ENCODE results near the gene HIPK2.

Gene HIPK2

DNA sequence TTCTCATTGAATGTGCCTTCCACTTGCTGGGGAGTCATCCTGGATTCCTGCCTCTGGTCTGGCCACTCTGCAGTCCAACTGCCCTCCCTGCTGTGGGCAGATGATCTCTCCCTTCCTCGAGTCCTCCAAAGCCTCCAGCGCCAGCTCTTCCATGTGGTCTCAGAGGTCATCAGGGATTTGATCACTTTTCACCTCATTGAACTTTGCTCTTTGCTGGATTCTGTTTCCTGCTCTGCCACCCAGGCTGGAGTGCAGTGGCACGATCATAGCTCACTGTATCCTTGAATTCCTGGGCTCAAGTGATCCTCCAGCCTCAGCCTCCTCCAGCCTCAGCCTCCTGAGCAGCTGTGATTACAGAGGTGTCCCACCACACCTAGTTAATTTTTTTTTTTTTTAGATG is 29.2 kb upstream of the HIPK2 start:
- Mint-ChIP-seq H3K27me3 (peaks cover 11% of the 10 kb centered on the region), H3K36me3 (ENCODE audit: low read depth) (no peaks in the 10 kb centered on the region), H3K4me3 (no peak overlapping the region), H3K9me3 (peaks cover 10% of the 10 kb centered on the region), H3K27ac (no peak overlapping the region), H3K4me1 (ENCODE audit: low read depth) (peaks cover 21% of the 10 kb centered on the region)
- intact Hi-C loops (cut with micrococcal nuclease), result no loop called here

DNA sequence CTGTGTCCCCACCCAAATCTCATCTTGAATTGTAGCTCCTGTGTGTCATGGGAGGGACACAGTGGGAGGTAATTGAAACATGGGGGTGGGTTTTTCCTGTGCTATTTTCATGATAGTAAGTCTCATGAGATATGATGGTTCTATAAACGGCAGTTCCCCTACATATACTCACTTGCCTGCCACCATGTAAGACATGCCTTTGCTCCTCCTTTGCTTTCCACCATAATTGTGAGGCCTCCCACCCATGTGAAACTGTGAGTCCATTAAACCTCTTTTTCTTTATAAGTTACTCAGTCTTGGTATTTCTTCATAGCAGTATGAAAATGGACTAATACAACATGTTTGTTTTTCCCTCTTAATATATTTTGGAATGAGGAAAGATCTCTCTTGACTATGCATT is 26.8 kb upstream of the HIPK2 start:
- Mint-ChIP-seq H3K27me3 (peaks cover 12% of the 10 kb centered on the region), H3K27ac (no peak overlapping the region), H3K9me3 (peaks cover 10% of the 10 kb centered on the region), H3K4me3 (no peak overlapping the region), H3K36me3 (ENCODE audit: low read depth) (no peaks in the 10 kb centered on the region), H3K4me1 (ENCODE audit: low read depth) (peaks cover 32% of the 10 kb centered on the region)
- intact Hi-C loops (cut with micrococcal nuclease), result no loop called here

GRCh38 chr7:139799586-139799985 is 21.8 kb upstream of the HIPK2 start:
- Mint-ChIP-seq H3K4me1 (ENCODE audit: low read depth) (peaks cover 44% of the 10 kb centered on the region), H3K27me3 (peaks cover 16% of the 10 kb centered on the region), H3K9me3 (peaks cover 19% of the 10 kb centered on the region), H3K36me3 (ENCODE audit: low read depth) (no peaks in the 10 kb centered on the region), H3K27ac (peak overlapping the region; percentile 40), H3K4me3 (no peak overlapping the region)
- intact Hi-C loops (cut with micrococcal nuclease), result no loop called here

DNA sequence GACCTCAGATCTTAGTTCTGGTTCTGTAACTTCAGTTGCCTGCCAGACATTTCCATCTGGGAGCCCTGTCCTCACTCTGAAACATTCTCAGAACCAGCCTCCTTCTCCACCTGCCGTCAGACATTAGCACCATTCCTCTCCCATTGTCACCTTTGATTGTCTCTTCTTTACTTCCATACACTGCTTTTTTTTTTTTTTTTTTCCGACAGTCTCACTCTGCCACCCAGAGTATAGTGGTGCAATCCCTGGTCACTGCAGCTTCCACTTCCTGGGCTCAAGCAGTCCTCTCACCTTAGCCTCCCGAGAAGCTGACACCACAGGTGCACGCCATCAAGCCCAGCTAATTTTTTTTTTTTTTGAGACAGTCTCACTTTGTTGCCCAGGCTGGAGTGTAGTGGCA is 21.1 kb upstream of the HIPK2 start:
- H3K4me1 Mint-ChIP-seq (ENCODE audit: low read depth), result peaks cover 44% of the 10 kb centered on the region
- H3K4me3 Mint-ChIP-seq, result no peak overlapping the region
- H3K36me3 Mint-ChIP-seq (ENCODE audit: low read depth), result no peaks in the 10 kb centered on the region
- H3K9me3 Mint-ChIP-seq, result peaks cover 19% of the 10 kb centered on the region
- peaks cover 16% of the 10 kb centered on the region for H3K27me3 Mint-ChIP-seq
- H3K27ac Mint-ChIP-seq, result peak overlapping the region; percentile 40
- intact Hi-C loops (cut with micrococcal nuclease), result no loop called here

GRCh38 chr7:139798221-139798620 is 20.4 kb upstream of the HIPK2 start:
- Mint-ChIP-seq H3K4me1 (ENCODE audit: low read depth) (peaks cover 38% of the 10 kb centered on the region), H3K4me3 (no peak overlapping the region), H3K27me3 (peaks cover 16% of the 10 kb centered on the region), H3K27ac (peak overlapping the region; percentile 9), H3K36me3 (ENCODE audit: low read depth) (no peaks in the 10 kb centered on the region), H3K9me3 (peaks cover 19% of the 10 kb centered on the region)
- intact Hi-C loops (cut with micrococcal nuclease), result no loop called here

- Mint-ChIP-seq H3K4me1 (ENCODE audit: low read depth) (peaks cover 32% of the 10 kb centered on the region), H3K27me3 (peaks cover 16% of the 10 kb centered on the region), H3K4me3 (no peak overlapping the region), H3K27ac (peak overlapping the region; percentile 9), H3K9me3 (peaks cover 13% of the 10 kb centered on the region), H3K36me3 (ENCODE audit: low read depth) (no peaks in the 10 kb centered on the region)
- intact Hi-C loops (cut with micrococcal nuclease), result no loop called here
Observed at GRCh38 chr7:139797607-139798006, 19.8 kb upstream of the HIPK2 start.

DNA sequence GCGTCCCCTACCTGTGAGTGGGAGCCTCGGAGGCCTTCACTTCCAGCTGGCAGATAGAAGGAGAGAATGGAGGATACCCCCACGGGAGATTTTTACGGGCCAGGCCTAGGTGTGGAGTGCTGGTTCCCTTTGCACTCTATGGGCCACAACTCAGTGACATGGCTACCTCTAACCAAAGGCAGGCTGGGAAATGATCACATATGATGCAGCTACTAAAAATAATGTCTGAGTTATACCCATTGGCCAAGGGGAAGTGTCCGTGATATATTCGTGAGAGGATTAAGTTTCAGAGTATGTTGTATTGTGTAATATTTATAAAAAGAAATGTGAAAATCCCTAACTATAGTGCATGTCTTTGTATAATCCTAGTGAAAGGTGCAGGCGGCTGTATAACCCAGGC is 13.5 kb upstream of the HIPK2 start:
- H3K4me3 Mint-ChIP-seq, result no peak overlapping the region
- H3K4me1 Mint-ChIP-seq (ENCODE audit: low read depth), result no peaks in the 10 kb centered on the region
- H3K36me3 Mint-ChIP-seq (ENCODE audit: low read depth), result no peaks in the 10 kb centered on the region
- intact Hi-C loops (cut with micrococcal nuclease), result no loop called here
- peaks cover 8% of the 10 kb centered on the region for H3K9me3 Mint-ChIP-seq
- no peak overlapping the region for H3K27ac Mint-ChIP-seq
- H3K27me3 Mint-ChIP-seq, result peaks cover 9% of the 10 kb centered on the region

- no peaks in the 10 kb centered on the region for H3K36me3 Mint-ChIP-seq (ENCODE audit: low read depth)
- H3K4me1 Mint-ChIP-seq (ENCODE audit: low read depth), result no peaks in the 10 kb centered on the region
Observed at GRCh38 chr7:139784648-139785047, 6.8 kb upstream of the HIPK2 start.

GRCh38 chr7:139783647-139784385 is 6.0 kb upstream of the HIPK2 start:
- H3K27ac Mint-ChIP-seq, result no peak overlapping the region
- intact Hi-C loops (cut with micrococcal nuclease), result loop anchor here (5.0 kb wide), 1 partner anchor 33 kb away; no protein-coding TSS in a partner anchor
- peaks cover under 1% of the 10 kb centered on the region for H3K4me1 Mint-ChIP-seq (ENCODE audit: low read depth)
- H3K36me3 Mint-ChIP-seq (ENCODE audit: low read depth), result no peaks in the 10 kb centered on the region
- no peaks in the 10 kb centered on the region for H3K9me3 Mint-ChIP-seq
- peaks cover 27% of the 10 kb centered on the region for H3K27me3 Mint-ChIP-seq
- H3K4me3 Mint-ChIP-seq, result no peak overlapping the region

More at GRCh38 chr7:139784648-139785047, 6.8 kb upstream of the HIPK2 start:
- Mint-ChIP-seq H3K4me3 (no peak overlapping the region), H3K27ac (no peak overlapping the region), H3K27me3 (peaks cover 20% of the 10 kb centered on the region), H3K9me3 (no peaks in the 10 kb centered on the region)
- intact Hi-C loops (cut with micrococcal nuclease), result loop anchor here (5.0 kb wide), 1 partner anchor 33 kb away; no protein-coding TSS in a partner anchor

DNA sequence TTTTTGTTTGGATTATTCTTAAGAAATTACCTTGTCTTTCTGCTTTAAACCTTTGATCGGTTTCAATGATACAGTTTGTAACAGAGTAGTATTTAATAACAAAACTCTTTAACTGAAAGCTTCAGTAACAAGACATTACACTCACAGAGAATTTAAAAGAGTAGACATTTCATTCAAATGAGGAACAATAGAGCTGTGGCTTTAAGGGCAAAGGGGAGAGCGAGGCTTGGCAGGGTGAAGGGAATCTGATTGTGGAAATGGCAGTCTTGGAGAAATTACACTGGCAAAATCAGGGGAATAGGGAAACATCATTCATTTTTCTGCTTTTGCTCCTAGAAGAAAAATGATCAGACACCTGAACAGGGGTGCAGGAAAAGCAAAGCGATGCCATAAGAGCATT is 5.1 kb upstream of the HIPK2 start:
- Mint-ChIP-seq H3K27me3 (peaks cover 30% of the 10 kb centered on the region), H3K4me3 (no peak overlapping the region), H3K4me1 (ENCODE audit: low read depth) (peaks cover 9% of the 10 kb centered on the region), H3K9me3 (no peaks in the 10 kb centered on the region), H3K27ac (no peak overlapping the region), H3K36me3 (ENCODE audit: low read depth) (peaks cover 9% of the 10 kb centered on the region)
- intact Hi-C loops (cut with micrococcal nuclease), result loop anchor here (5.0 kb wide), 1 partner anchor 34 kb away; no protein-coding TSS in a partner anchor

DNA sequence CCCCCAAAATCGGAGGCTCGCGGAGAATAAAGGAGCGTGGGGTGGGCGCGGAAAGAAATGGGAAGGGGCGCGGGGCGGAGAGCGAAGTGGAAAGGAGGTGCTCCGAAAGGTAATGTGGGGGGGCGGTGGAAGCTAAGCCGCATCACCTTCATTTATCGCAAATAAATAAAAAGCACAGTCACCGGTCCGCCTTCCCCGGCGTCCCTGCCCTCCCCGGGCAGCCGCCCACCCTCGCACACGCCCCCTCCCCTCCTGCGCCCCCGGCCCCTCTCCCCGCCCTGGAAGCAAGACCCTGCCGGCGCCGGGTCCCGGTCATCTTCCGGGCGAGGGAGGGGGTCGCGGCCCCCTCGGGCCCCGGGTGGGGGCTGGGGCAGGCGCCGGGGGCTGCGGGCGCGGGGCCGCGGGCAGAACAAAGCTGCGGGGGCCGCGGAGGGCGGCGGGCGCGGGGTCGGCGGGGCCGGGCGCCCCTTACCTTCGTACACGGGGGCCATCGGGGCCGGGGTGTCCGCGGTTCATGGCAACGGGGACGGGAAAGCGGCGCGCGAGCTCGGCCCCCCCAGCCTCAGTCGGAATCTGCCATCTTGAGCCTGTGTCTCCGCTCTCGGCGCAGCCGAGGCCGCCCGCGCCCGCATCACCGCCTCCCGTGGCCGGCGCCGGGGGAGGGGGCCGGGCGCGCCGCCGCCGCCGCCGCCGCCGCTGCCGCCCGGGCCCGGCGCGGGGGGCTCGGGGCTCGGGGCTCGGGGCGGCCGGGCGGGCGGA is 486 bp downstream of the HIPK2 start:
- H3K36me3 Mint-ChIP-seq (ENCODE audit: low read depth), result peaks cover 16% of the 10 kb centered on the region
- peaks cover 44% of the 10 kb centered on the region for H3K4me1 Mint-ChIP-seq (ENCODE audit: low read depth)
- H3K27me3 Mint-ChIP-seq, result peaks cover 28% of the 10 kb centered on the region
- intact Hi-C loops (cut with micrococcal nuclease), result loop anchor here (2.0 to 10.0 kb wide), 5 partner anchors 50 to 567 kb away; partner anchors contain the start of gene TBXAS1
- H3K9me3 Mint-ChIP-seq, result no peaks in the 10 kb centered on the region
- H3K27ac Mint-ChIP-seq, result peak overlapping the region; percentile 92
- peak overlapping the region; percentile 97 for H3K4me3 Mint-ChIP-seq

GRCh38 chr7:139776486-139777132 is 1.2 kb downstream of the HIPK2 start:
- intact Hi-C loops (cut with micrococcal nuclease), result loop anchor here (2.0 to 10.0 kb wide), 5 partner anchors 51 to 568 kb away; partner anchors contain the start of gene TBXAS1
- Mint-ChIP-seq H3K27me3 (peaks cover 26% of the 10 kb centered on the region), H3K4me1 (ENCODE audit: low read depth) (peaks cover 51% of the 10 kb centered on the region), H3K27ac (peak overlapping the region; percentile 92), H3K36me3 (ENCODE audit: low read depth) (peaks cover 16% of the 10 kb centered on the region), H3K9me3 (no peaks in the 10 kb centered on the region), H3K4me3 (peak overlapping the region; percentile 97)

DNA sequence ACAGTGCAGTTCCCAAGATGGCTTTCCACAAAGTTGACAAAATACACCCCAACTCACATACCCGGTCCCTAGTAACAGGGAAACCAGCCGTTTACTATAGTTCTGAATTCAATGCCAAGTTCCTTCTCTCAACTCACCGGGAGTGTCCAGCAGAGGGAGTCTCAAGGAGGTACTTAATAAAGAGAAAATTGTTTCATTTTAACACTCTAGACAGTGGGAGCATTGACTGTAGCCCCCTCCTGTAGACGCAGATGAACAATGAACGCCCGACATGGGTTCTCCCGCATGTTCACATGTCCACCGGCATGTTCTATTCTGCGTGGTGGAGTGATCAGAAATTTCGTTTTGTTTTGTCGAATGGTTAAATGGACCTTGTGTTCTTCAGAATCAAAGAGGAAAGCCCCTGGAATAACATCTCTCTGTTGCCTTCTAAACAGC is 1.9 kb downstream of the HIPK2 start:
- no peaks in the 10 kb centered on the region for H3K9me3 Mint-ChIP-seq
- peaks cover 16% of the 10 kb centered on the region for H3K36me3 Mint-ChIP-seq (ENCODE audit: low read depth)
- intact Hi-C loops (cut with micrococcal nuclease), result loop anchor here (2.0 to 10.0 kb wide), 5 partner anchors 51 to 569 kb away; partner anchors contain the start of gene TBXAS1
- H3K4me3 Mint-ChIP-seq, result peak overlapping the region; percentile 97
- H3K27ac Mint-ChIP-seq, result peak overlapping the region; percentile 92
- peaks cover 22% of the 10 kb centered on the region for H3K27me3 Mint-ChIP-seq
- peaks cover 58% of the 10 kb centered on the region for H3K4me1 Mint-ChIP-seq (ENCODE audit: low read depth)
